Activated naive CD8-positive, alpha-beta T cell treated with anti-CD3 and anti-CD28 coated beads, Interleukin-2, amount 50 U/mL, for 16 hours (primary cell): ENCODE results near the gene CNTLN.
"Not testable (repeated sequence)": the region's sequence is repeated elsewhere in the genome, so short reads cannot be mapped to it uniquely, and the experiment has no call there.

Experiments used
- DNase-seq: peaks from one replicate; pipeline ENCODE4 v3.0.0-alpha.2; 2020; ENCODE audit warnings: low read depth, low spot score

CNTLN gene

DNA sequence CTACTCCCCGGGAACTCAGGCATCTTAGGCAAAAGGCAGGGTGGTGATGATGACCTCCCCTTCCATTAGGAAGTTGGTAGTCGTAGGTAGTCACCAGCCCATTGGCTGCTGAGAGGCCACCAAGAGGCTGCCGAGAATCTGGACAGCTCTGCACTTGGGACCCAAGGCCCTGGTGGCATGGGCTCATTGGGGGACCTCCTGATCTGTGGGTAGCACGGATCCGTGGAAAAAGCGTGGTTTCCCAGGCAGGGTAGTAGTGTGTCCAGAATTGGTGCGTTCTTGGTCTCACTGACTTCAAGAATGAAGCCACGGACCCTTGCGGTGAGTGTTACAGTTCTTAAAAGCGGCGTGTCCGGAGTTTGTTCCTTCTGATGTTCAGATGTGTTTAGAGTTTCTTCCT is 158.8 kb downstream of the CNTLN start:
- DNase-seq: no peak

DNA sequence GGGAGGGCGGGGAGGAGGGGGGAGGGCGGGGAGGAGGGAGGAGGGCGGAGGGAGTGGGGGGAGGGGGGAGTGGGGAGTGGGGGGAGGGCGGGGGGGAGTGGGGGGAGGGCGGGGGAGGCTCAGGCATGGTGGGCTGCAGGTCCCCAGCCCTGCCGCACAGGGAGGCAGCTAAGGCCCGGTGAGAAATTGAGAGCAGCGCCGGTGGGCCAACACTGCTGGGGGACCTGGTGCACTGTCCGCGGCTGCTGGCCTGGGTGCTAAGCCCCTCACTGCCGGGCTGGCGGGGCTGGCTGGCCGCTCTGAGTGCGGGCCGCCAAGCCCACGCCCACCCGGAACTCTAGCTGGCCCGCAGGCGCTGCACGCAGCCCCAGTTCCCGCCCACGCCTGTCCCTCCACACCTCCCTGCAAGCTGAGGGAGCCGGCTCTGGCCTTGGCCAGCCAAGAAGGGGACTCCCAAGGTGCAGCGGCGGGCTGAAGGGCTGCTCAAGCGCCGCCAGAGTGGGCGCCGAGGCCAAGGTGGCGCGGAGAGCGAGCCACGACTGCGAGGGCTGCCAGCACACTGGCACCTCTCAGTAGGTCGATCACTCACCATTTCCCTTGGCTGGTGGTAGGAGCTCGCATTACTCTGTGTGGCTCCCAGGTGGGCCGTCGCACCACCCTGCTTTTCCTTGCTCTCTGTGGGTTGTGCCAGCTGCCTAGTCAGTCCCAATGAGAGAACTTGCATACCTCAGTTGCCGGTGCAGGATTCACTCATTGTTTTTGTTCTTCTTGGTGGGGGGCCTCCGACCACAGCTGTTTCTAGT is 160.2 kb downstream of the CNTLN start:
- DNase-seq: no peak

DNA sequence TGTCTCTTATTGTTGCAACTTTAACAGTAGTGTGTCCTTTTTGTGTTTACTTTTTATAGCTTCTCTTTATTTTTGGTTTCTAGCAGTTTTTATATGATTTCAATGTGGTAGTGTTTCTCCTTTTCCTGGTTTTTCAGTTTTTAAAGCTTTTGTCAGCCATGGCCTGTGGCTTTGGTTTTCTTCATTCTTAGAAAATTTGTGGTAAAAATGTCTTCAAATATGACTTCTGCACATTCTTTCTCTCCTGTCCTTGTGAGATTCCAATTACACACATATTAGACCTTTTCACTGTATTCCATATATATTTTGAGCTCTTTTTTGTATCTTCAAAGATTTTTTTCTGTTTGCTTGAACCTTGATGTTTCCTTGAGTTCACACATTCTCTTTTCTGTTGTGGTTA is 180.5 kb downstream of the CNTLN start:
- DNase-seq: no peak

DNA sequence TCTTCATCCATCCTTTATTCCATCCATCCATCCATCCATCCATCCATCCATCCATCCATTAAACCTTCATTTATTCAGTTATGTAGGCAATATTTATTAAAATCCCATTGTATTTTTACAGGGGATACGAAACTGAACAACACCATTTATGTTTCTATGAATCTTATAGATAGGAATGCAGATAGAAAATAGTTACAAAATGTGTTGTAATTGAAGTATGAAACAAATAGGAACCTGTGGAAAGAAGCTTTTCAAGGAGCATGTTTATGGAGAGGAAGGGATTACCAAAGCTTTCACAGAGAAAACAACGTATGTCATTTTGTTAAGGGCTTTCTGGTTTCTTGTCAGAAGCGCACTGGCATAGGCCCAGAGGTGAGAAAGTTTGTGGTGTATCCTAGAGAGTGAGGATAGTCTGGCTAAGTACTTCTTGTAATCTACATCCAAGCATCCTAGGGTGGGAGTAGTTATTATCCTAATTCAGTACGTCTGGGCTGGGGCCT is 184.0 kb downstream of the CNTLN start:
- DNase-seq: no peak

DNA sequence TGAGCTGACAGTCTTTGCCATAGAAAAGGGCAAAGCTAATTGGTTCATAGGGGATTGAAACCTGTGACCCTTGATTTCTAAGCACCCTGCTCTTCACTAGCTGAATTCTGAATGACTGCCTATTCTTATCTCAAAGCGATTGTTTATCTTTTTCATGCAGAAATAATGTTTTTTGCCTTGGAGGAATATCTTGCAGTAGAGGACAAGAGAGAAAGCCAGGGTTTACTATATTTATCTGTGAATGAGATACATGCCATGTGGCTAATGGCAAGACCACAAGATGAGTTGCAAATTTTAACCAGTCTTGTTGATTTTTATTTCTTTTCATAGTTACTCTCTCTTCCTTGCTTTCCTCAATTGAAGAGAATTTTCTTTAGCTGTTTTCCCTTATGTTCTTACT is 185.0 kb downstream of the CNTLN start:
- DNase-seq: no peak

DNA sequence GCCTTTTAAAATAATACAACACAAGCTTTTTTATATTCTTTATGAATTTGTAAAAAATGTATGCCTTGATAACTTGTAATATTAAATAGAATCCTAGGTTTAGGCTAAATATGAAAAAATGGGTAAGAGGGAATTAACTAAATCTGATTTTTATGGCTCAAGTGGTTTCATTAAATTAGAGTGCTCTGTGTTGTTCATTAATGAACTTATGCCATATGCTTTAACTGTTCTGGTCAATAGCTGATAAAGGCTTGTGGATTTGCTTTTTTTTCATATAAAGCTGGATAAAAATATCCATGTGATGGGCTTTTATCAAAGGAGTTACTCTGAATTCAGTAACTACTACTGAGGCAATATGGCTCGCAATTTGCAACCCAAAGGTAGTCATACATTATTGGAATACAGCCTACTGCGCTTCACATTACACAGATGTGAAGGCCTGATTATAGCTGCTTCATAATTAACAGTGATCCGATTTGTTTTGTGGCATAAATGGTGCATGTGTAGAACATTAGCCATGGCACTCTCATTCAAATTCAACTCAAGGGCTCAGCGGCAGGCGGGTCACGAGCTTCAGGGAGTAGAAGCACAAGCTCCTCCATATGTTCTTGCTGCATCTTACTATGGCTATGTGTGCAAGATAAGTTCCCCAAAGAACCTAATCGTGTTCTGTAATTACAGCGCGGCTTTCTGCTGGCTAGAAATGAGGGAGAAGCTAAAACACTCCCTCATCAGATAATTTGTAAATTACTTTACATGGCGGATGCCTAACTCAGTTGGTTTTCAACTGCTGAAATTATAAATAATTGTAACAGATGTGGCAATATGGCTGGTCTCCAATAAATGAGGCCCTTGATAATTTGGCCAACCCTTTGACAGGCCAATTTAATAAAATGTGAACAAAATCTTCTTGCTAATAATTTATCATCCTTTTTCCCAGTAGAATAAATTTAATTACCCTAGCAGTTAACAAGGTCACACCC is 188.3 kb downstream of the CNTLN start:
- DNase-seq: no peak

DNA sequence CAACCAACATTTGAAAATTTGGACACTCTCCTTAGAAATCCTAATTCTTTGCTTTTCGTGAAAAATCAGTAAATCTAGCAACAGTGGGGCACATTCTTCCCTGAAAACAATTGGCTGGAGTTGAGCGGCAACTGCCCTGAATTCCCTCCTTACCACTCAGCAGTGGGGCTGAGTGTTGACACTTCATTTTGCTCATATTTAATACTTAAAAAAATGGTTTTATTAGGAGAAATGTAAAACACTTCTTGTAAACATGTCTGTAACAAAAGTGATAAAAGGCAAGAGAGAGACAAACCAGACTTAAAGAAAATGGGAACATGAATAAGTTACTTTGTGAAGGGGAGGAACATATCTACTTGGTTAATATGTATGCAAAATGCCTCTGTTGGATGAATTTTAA is 193.5 kb downstream of the CNTLN start:
- no peak for DNase-seq

DNA sequence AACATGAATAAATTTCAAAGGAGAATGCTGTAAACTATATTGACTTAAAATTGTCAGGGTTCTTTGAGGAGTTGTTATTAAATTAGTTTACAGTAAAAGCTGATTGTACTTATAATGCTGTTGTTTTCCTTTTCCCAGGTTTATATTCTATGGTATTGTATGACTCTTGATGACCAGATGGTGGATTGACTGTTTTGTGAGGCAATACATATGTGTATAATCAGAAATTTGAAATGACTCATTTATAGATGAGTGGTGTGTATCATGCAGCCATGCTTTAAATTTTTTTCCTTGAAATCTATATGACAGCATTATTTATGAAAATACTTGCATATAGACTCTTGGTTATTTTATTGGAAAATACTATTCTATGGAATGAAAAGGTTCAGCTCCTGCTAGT is 195.3 kb downstream of the CNTLN start:
- DNase-seq: no peak

DNA sequence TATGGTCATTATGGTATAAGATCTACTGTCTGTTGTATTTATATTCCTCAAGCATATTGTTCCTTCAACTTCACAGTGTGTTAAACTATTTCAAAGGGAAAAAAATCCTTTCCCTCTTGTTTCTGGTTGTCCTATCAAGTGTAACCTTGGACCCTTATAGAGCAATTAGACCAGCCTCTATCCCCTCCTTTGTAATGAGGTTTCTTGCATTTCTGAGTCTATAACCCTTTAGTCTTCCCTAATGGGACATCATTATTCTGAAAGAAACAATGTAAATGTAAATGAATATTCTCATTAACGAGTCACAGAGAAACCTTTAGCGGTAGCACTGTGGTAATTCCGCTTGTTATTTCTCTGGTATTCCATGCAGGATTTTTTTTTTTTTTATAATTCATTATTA is 197.3 kb downstream of the CNTLN start:
- DNase-seq: no peak

DNA sequence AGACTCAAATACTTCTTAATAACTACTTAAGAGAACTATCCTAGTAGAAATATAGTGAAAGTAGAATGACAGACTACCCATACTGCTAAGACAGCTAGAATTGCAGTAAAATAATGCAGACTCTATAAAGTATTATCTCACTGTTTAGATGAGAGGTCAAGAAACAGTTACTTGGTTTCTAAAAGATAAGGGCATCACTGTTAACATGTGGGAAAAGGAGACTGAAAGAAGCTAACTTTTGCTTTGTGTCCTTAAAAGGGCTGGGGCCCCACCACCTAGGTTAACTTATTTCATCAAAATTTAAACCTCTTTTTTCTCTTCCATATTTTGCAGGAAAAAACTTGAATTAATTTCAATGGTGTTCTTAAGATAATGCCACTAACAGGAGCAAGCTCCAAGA is 204.3 kb downstream of the CNTLN start:
- no peak for DNase-seq

DNA sequence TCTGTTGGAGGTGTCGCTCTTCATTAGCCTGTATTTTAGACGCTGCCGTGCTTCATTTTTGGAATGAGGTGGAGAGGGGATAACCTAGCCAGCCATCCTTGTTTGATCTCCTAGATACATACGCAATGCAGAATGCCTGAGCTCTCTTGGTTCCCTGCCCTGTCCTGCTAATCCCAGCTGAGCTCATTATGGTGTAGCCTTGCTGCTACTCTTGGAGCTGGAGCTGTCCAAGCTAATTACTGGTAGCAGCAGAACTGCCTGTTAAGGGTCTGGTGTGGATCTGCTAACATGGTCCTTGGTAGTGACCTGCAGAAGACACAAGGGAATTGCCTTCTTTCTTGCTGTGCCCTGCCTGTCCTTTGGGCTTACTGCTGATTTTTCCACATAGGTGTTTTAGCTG is 207.9 kb downstream of the CNTLN start:
- no peak for DNase-seq

DNA sequence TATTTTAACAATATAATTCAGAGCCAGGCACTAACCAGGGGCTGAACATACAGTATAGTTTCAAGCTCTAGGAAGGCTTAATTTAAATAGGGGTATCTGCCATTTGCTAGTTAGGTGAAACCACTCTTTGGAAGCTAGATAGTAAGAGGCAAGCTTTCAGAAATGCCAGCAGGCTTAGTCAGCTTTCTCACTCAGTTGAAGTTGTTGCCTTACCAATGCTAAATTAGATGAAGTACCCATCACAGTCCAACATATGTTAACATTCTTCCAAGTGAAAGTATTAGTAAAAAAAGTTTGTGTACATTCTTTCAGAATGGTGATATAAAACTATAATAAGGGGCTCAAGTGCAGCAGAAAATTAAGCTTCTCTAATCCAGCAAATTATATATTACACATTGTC is 215.0 kb downstream of the CNTLN start:
- no peak for DNase-seq

DNA sequence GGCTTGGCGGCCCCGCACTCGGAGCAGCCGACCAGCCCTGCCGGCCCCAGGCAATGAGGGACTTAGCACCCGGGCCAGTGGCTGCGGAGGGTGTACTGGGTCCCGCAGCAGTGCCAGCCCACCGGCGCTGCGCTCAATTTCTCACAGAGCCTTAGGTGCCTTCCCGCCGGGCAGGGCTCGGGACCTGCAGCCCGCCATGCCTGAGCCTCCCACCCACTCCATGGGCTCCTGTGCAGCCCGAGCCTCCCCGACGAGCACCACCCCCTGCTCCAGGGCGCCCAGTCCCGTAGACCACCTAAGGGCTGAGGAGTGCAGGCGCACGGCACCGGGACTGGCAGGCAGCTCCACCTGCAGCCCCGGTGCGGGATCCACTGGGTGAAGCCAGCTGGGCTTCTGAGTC is 219.2 kb downstream of the CNTLN start:
- not testable (repeated sequence) for DNase-seq

DNA sequence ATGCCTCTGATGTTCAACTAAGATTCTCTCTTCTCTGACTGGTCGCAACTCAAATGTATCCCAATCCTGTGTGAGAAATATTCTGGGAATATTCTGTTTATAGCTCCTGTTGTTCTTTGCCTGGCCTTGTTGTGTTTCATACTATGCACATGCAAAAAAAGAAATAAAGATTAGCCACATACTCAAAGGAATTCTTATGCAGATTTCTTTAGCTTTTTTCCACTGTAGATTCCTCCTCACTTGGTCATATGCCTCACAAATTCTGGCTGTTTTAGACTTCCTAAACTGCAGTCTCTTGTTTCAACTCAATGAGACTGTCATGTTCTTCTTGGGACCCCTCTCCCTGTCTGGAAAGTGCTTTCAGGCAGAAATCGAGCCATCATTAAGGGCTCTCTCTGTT is 226.5 kb downstream of the CNTLN start:
- DNase-seq: no peak

DNA sequence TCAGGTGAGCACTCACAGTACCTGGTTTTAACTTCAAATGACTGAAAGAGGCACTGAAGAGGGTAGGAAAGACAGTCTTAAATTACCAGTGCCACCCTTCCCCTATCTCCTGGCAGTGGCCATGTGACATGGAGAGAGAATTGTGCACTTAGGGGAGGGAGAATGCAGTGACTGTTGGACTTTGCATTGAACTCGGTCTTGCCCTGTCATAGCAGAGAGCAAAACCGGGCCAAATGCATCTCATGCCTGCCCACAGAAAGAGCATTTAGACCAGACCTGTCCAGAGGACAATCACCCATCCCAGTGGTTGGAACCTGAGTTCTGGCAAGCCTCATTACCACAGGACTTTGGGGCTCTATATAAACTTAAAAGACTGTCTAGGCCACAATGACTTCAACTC is 232.2 kb downstream of the CNTLN start:
- no peak for DNase-seq

DNA sequence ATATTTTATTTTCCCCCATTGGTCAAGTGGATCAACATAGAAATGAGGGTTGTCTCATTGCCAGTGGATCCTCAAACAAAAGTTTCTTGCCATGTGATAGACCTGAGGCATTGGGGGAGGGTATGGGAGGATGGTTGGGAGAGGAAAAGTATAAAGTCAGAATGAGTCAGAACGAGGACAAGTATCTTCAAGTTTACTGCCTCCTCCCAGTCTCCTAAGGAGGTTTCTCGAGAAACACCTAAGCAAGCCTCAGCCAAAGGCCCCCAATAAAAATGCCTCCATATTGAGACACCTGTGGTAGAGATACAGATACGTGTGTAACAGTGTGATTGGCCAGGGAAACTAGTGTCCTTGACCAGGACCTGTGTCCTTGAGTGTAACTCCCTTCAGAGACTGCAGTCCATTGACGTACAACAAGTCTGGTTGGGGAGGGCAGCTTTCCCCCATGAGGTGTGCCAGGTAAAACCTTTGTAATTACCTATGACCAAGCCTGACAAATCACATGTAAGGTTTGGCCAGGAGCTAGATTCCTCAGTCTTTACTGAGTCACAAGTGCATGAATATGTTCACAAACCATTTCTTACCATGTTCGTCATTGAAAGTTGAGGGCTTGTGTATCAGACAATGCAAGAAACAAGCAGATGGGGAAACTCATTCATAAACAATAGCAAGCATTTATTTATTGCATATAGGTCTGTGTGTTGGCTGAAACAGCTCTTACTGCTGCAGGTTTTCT is 245.5 kb downstream of the CNTLN start:
- DNase-seq: no peak

DNA sequence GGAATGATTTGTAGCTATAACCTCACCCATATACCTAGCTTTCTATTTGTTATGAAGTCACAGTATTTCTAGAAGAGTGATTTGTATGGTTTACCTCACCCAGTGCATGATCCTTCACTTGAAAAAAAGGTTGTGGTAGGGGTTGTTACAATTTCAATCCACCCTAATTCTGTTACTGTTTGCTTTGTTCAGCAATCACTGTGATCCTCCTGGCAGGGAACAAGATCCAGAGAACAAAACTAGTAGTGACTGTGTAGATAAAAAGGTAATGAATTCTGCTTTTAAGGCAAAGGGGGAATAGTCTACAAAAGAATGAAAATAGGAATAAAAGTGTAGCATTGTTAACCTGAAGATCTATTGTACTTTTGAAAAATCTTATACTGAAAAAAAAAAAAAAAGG is 252.7 kb downstream of the CNTLN start:
- no peak for DNase-seq

DNA sequence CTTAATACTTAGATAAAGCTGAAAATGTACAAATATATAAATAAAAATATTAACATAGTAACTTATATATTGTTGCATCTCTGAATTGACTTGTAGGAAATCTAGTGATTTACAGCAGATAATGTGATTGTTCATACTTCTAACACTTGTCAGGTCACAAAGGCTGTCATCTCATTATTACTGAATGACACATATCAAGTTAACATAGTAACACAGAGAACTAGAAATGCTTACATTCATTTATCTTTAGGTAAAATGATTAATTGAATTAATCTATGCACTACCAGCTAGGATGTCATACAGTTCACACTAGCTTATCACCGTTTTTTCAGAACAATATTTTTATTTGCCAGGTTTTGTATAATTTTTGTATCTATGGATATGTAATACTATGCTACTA is 254.2 kb downstream of the CNTLN start:
- DNase-seq: no peak

DNA sequence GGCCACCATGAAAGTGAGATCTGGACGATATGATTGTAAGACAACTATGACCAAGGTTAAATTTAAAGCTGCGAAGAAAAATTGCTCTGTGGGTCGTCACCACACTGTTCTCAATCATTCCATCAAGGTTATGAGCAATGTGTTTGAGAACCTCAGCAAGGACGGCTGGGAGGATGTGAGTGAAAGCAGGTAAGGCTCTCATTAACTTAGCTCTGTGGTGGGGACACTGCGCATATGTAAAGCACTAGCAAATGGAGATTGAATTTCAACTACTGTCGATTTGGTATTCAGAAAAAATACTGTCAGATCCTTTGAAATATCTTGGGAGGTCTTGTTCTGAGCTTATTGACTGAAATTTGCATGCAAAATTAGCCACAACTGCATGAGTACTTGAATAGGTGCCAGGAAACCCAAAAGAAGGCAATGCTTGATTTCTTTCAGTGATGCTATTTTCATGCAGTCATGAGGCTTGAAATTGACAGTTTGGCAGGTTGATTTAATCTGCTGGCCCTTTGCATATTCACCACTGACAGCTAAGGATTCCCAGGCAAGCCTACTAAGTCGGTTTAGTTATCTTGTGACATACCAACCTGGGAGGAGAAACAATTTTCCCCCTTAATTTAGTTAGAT is 260.2 kb downstream of the CNTLN start:
- DNase-seq: no peak

DNA sequence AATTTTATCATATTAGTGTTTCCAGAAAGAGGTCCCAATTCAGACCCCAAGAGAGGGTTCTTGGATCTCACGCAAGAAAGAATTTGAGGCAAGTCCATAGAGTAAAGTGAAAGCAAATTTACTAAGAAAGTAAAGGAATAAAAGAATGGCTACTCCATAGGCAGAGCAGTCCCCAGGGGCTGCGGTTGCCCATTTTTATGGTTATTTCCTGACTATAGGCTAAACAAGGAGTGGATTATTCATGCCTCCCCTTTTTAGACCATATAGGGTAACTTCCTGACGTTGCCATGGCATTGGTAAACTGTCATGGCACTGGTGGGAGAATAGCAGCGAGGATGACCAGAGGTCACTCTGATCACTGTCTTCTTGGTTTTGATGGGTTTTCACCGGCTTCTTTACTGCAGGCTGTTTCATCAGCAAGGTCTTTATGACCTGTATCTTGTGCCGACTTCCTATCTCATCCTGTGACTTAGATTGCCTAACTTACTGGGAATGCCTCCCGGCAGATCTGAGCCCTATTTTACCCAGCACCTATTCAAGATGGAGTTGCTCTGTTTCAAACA is 262.4 kb downstream of the CNTLN start:
- DNase-seq: not testable (repeated sequence)

DNA sequence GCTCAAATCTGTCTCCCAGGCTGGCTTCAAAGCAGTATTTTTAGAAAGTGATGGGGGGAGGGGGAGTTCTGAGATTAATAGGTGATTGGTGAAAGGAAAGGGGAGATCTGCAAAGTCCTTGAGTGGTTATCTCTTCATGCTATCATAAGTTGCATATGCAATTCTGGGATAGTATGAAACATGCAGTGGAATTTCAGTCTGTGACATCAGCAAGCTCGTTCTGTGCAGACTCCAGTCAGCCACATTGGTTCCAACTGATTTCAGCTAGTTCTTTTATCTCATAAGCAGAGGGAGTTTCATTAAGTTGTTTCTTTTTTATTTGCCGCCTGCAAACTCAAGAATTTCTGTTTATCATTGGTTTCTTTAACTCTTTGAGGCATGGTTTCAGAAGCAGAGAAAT is 263.5 kb downstream of the CNTLN start:
- DNase-seq: no peak
